Aorta (tissue), 5 donors: Measurements from ENCODE around the gene AVPR1B. TPM values are rescaled to one million over a fixed set of nuclear protein-coding genes. Genes with fewer than 3 reads are reported as not detected.

Experiments
- ATAC-seq: fragments of 200-7000 bp; cut with Tn5 transposase; one replicate; pipeline ENCODE4 v1.9.1; 2022; ENCODE audit warnings: moderate library complexity; ENCODE audit not compliant: low FRiP score
- DNase-seq, 2 donors: peaks; one replicate each; pipeline ENCODE4 v3.0.0-alpha.2; 2020
- H3K27ac ChIP-seq, 2 donors: one replicate each; pipeline ENCODE4 v1.5.1; 2013; ENCODE audit warnings: low read length in 2 of 2, mild to moderate bottlenecking in 2 of 2, moderate library complexity in 2 of 2, control low read depth in 1 of 2, inconsistent platforms in 1 of 2, low read depth in 1 of 2
- H3K27me3 ChIP-seq, 2 donors: one replicate each; pipeline ENCODE4 v1.6.1; 2013; ENCODE audit warnings: control low read depth in 1 of 2, low read length in 1 of 2, mild to moderate bottlenecking in 1 of 2, moderate library complexity in 1 of 2; ENCODE audit not compliant: insufficient read depth in 2 of 2, control insufficient read depth in 1 of 2
- H3K36me3 ChIP-seq, 2 donors: one replicate each; pipeline ENCODE4 v1.6.1; 2013; ENCODE audit warnings: control low read depth in 1 of 2, low read length in 1 of 2, mild to moderate bottlenecking in 1 of 2; ENCODE audit not compliant: insufficient read depth in 2 of 2, control insufficient read depth in 1 of 2
- H3K4me1 ChIP-seq, 2 donors: one replicate each; pipeline ENCODE4 v1.6.1; 2013; ENCODE audit warnings: low read length in 2 of 2, control low read depth in 1 of 2, mild to moderate bottlenecking in 1 of 2, moderate library complexity in 1 of 2; ENCODE audit not compliant: insufficient read depth in 2 of 2, control insufficient read depth in 1 of 2
- H3K4me3 ChIP-seq, 2 donors: one replicate each; pipeline ENCODE4 v1.5.1; 2013; ENCODE audit warnings: low read length in 2 of 2, control low read depth in 1 of 2, mild to moderate bottlenecking in 1 of 2
- H3K9me3 ChIP-seq: one replicate; pipeline ENCODE4 v1.6.1; 2013; ENCODE audit warnings: mild to moderate bottlenecking, low read length; ENCODE audit not compliant: control insufficient read depth
- WGBS, 2 donors: extraction: QIAGEN DNeasy Blood & Tissue Kit; methylation state at CpG; one replicate each; pipeline ENCODE4 v1.1.7; 2013; 5-methylcytosine and 5-hydroxymethylcytosine counted together
- intact Hi-C, 2 donors: fragments of 100-400 bp; cut with DNase I; formaldehyde crosslinking; loops; one replicate each; pipeline versions ENCODE4 v1.14.2 to v1.15.0; 2022
- polyA plus RNA-seq, 2 donors: library from polyadenylated mRNA; stranded (reverse); fragments of 200-250 nt; gene quantifications; one replicate each; pipeline ENCODE4 v1.2.3, GENCODE V29; 2013
- total RNA-seq, 2 donors: library from RNA; stranded (reverse); fragmentation: NEBNext Ultra II Directional; extraction: Animal tissue kit (Norgen Biotek cat#: 25700); gene quantifications; one replicate each; pipeline ENCODE4 v1.2.1, GENCODE V29; 2021
- donor health status: healthy with polysubstance abuse.
- donor health status: Bipolar disorder and iron deficiency.
- donor health status: DM: no; HTN: no; CAD: no.
- donor health status: DM: no; HTN: no; CAD: no.
- donor health status: DM: yes; HTN: yes; CAD: no.

AVPR1B gene
- total and polyA plus RNA-seq, 4 donors: not detected

GRCh38 chr1:206108635-206109034 is 8.6 kb downstream of the AVPR1B start:
- Histone ChIP-seq H3K4me3 (no peak overlapping the region), H3K9me3 (no peaks in the 10 kb centered on the region), H3K27ac (no peak overlapping the region), H3K36me3 (no peaks in the 10 kb centered on the region), H3K4me1 (no peaks in the 10 kb centered on the region), H3K27me3 (no peaks in the 10 kb centered on the region)
- ATAC-seq (no peak), DNase-seq (no peak)
- 96 to 97% methylated on average over 2 of the region's 2 CpGs for WGBS, 2 donors
- intact Hi-C loops: loop anchor here (5.0 kb wide), 4 partner anchors 106 to 316 kb away; partner anchors contain the start of gene RAB7B (in 1 of the 2)

- no peaks in the 10 kb centered on the region for H3K9me3 ChIP-seq
- H3K27me3 ChIP-seq: no peaks in the 10 kb centered on the region
- H3K36me3 ChIP-seq: no peaks in the 10 kb centered on the region
- H3K27ac ChIP-seq: no peak overlapping the region
- intact Hi-C loops: loop anchor here (2.0 to 5.0 kb wide), 5 partner anchors 74 to 315 kb away; partner anchors contain the start of gene RAB7B (in 1 of the 2)
- ATAC-seq (peak; percentile 20), DNase-seq (no peak)
- no peaks in the 10 kb centered on the region for H3K4me1 ChIP-seq
- WGBS, 2 donors: 68 to 70% methylated on average over 7 of the region's 7 CpGs
- H3K4me3 ChIP-seq: no peak overlapping the region
Measured at GRCh38 chr1:206107168-206107544, 10.0 kb downstream of the AVPR1B start.

- ATAC-seq (peak; percentile 93), DNase-seq (peak; percentile 90 to 92)
- H3K9me3 ChIP-seq: no peaks in the 10 kb centered on the region
- H3K4me3 ChIP-seq: no peak overlapping the region
- intact Hi-C loops: loop anchor here (1.0 to 5.0 kb wide), 6 partner anchors 74 to 314 kb away; partner anchors contain the start of gene RAB7B (in 1 of the 2)
- no peaks in the 10 kb centered on the region for H3K4me1 ChIP-seq
- no peak overlapping the region for H3K27ac ChIP-seq
- WGBS, 2 donors: 29 to 30% methylated on average over 8 of the region's 8 CpGs
- no peaks in the 10 kb centered on the region for H3K27me3 ChIP-seq
- no peaks in the 10 kb centered on the region for H3K36me3 ChIP-seq
Measured at GRCh38 chr1:206106328-206107167, 10.6 kb downstream of the AVPR1B start.

GRCh38 chr1:206105464-206105995 is 11.7 kb downstream of the AVPR1B start:
- intact Hi-C loops: loop anchor here (5.0 kb wide), 4 partner anchors 103 to 313 kb away; partner anchors contain the start of gene RAB7B (in 1 of the 2)
- Histone ChIP-seq H3K36me3 (no peaks in the 10 kb centered on the region), H3K27me3 (no peaks in the 10 kb centered on the region), H3K4me1 (no peaks in the 10 kb centered on the region), H3K27ac (no peak overlapping the region), H3K9me3 (no peaks in the 10 kb centered on the region), H3K4me3 (no peak overlapping the region)
- 87 to 89% methylated on average over 4 of the region's 4 CpGs for WGBS, 2 donors
- DNase-seq (no peak), ATAC-seq (no peak)

GRCh38 chr1:206103979-206104378 is 13.2 kb downstream of the AVPR1B start:
- no peak for ATAC-seq
- 96% methylated on average over 10 of the region's 10 CpGs for WGBS, 2 donors
- H3K27me3 ChIP-seq: no peaks in the 10 kb centered on the region

GRCh38 chr1:206102292-206102936 is 14.8 kb downstream of the AVPR1B start:
- no peak overlapping the region for H3K4me3 ChIP-seq
- DNase-seq (no peak), ATAC-seq (no peak)
- H3K27ac ChIP-seq: no peak overlapping the region
- H3K4me1 ChIP-seq: no peaks in the 10 kb centered on the region
- intact Hi-C loops: no loop called here
- H3K36me3 ChIP-seq: no peaks in the 10 kb centered on the region
- H3K27me3 ChIP-seq: no peaks in the 10 kb centered on the region
- H3K9me3 ChIP-seq: no peaks in the 10 kb centered on the region

More at GRCh38 chr1:206103979-206104378, 13.2 kb downstream of the AVPR1B start:
- Histone ChIP-seq H3K4me1 (no peaks in the 10 kb centered on the region), H3K4me3 (no peak overlapping the region), H3K9me3 (no peaks in the 10 kb centered on the region), H3K36me3 (no peaks in the 10 kb centered on the region), H3K27ac (no peak overlapping the region)
- intact Hi-C loops: no loop called here
- DNase-seq: no peak

- 94 to 95% methylated on average over 6 of the region's 6 CpGs for WGBS, 2 donors
- intact Hi-C loops: no loop called here
- no peak for DNase-seq
Measured at GRCh38 chr1:206101351-206102045, 15.7 kb downstream of the AVPR1B start.

GRCh38 chr1:206100226-206100815 is 16.9 kb downstream of the AVPR1B start:
- intact Hi-C loops: no loop called here
- no peaks in the 10 kb centered on the region for H3K9me3 ChIP-seq
- no peaks in the 10 kb centered on the region for H3K27me3 ChIP-seq
- H3K36me3 ChIP-seq: no peaks in the 10 kb centered on the region
- no peak for DNase-seq
- ATAC-seq: no peak
- no peak overlapping the region for H3K27ac ChIP-seq
- 94 to 96% methylated on average over 1 of the region's 1 CpG for WGBS, 2 donors
- H3K4me3 ChIP-seq: no peak overlapping the region
- no peaks in the 10 kb centered on the region for H3K4me1 ChIP-seq

More at GRCh38 chr1:206101351-206102045, 15.7 kb downstream of the AVPR1B start:
- H3K27ac ChIP-seq: no peak overlapping the region
- ATAC-seq: no peak
- H3K4me1 ChIP-seq: no peaks in the 10 kb centered on the region
- H3K4me3 ChIP-seq: no peak overlapping the region
- no peaks in the 10 kb centered on the region for H3K36me3 ChIP-seq
- H3K9me3 ChIP-seq: no peaks in the 10 kb centered on the region
- no peaks in the 10 kb centered on the region for H3K27me3 ChIP-seq
